Ovary (tissue), 9 donors: Measurements from ENCODE around the gene HOXC9. TPM values are rescaled to one million over a fixed set of nuclear protein-coding genes. Genes with fewer than 3 reads are reported as not detected.

ENCODE experiments used
- DNase-seq, 5 donors: peaks; one replicate each; pipeline ENCODE4 v3.0.0-alpha.2; 2019 to 2020
- H3K27ac ChIP-seq, 2 donors: fragments of 200-600 bp; one replicate each; pipeline versions ENCODE4 v1.5.1 to v1.8.0; 2019 to 2022
- H3K27me3 ChIP-seq: fragments of 200-600 bp; one replicate; pipeline ENCODE4 v1.8.0; 2022
- H3K36me3 ChIP-seq: fragments of 200-600 bp; sonication (generic); one replicate; pipeline ENCODE4 v1.5.1; 2019
- H3K4me1 ChIP-seq: one replicate; pipeline ENCODE4 v1.8.1; 2013; ENCODE audit warnings: mild to moderate bottlenecking, moderate library complexity; ENCODE audit not compliant: insufficient read depth
- H3K4me3 ChIP-seq: fragments of 200-600 bp; sonication (generic); one replicate; pipeline ENCODE4 v1.5.1; 2017
- H3K9me3 ChIP-seq, 2 donors: fragments of 200-600 bp in 1 of 2; sonication (generic) in 1 of 2; one replicate each; pipeline versions ENCODE4 v1.5.1 to v1.8.1; 2013 to 2019; ENCODE audit warnings: mild to moderate bottlenecking in 1 of 2, moderate library complexity in 1 of 2
- EP300 ChIP-seq: sonication (generic); formaldehyde crosslinking; IDR thresholded peaks from one replicate; pipeline ENCODE4 v1.6.1; 2017; ENCODE audit warnings: antibody characterized with exemption
- POLR2A ChIP-seq: fragments of 450-650 bp; IDR thresholded peaks from one replicate; pipeline ENCODE4 v1.6.1; 2017; ENCODE audit warnings: antibody characterized with exemption, mild to moderate bottlenecking, moderate library complexity
- WGBS, 3 donors: extraction: QIAGEN DNeasy Blood & Tissue Kit in 1 of 3; methylation state at CpG; one replicate each; pipeline versions ENCODE4 v1.1.5 to v1.1.7; 2013 to 2017; 5-methylcytosine and 5-hydroxymethylcytosine counted together
- intact Hi-C, 4 donors: fragments of 100-400 bp; cut with DNase I; formaldehyde crosslinking; loops; one replicate each; pipeline versions ENCODE4 v1.11.0 to v1.15.1; 2022 to 2023
- polyA plus RNA-seq, 2 donors: library from polyadenylated mRNA; stranded (reverse); fragments of 200-250 nt in 1 of 2; fragments of 350-450 nt in 1 of 2; fragmentation: Illumina TruSeq in 1 of 2; extraction: RNeasy Lipid Tissue Mini Kit (QIAGEN cat#74804) in 1 of 2; gene quantifications; one replicate each; pipeline ENCODE4 v1.2.3, GENCODE V29; 2013 to 2014
- total RNA-seq, 7 donors: library from RNA; depleted of rRNA in 2 of 7; stranded (reverse); fragments of >200 nt in 2 of 7; fragmentation: NEBNext Ultra II Directional in 3 of 7; extraction: Animal tissue kit (Norgen Biotek cat#: 25700) in 3 of 7; gene quantifications; one replicate each; pipeline versions ENCODE4 v1.1.0 to v1.2.4, GENCODE V29; 2016 to 2023
- TF ChIP-seq, protein P1 (sequence below), 3 donors: fragments of 450-650 bp in 2 of 3; fragments of 200-600 bp in 1 of 3; IDR thresholded peaks; one replicate each; pipeline versions ENCODE4 v1.5.1 to v1.8.0; 2016 to 2022; ENCODE audit warnings: antibody characterized with exemption in 3 of 3, mild to moderate bottlenecking in 1 of 3
- donor health status: DM: no; HTN: no; CAD: no; lungs with moderate emphysema.
- donor health status: DM: no; HTN: no; CAD: no.
- donor health status: Bipolar disorder and iron deficiency.
- donor health status: DM: yes; HTN: yes; CAD: no.
- donor health status: DM: no; HTN: no; CAD: no.
- donor health status: DM: yes; HTN: yes; CAD: no.

The HOXC9 gene
- total and polyA plus RNA-seq, 9 donors: 0.26 to 15.0 (median 1.9) TPM; not detected in 1

DNA sequence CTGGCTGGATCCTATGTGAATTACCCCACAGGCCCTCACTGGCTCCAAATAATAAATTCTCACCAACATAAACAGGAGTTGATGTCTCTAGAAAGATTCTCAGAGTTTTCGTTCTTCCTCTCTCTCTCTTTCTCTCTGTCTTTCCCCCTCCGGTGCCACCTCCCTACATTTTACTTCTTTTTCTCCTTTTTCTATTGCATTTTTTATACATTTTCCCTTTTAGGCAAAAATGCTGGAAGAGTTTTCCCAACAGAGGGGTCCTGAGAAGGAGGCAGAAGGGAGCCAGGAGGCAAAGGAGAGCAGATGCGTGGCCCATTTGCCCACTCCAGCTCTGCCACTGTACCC lies 27.5 kb downstream of the HOXC9 start:
- H3K27me3 ChIP-seq: no peaks in the 10 kb centered on the region
- no peaks in the 10 kb centered on the region for H3K36me3 ChIP-seq
- H3K4me1 ChIP-seq: peaks cover 19% of the 10 kb centered on the region
- no peak for DNase-seq
- intact Hi-C loops: loop anchor here in 1 of 4 donors (5.0 kb wide), 1 partner anchor 165 kb away; no protein-coding TSS in a partner anchor
- WGBS, 3 donors: 61 to 77% (median 72%) methylated on average over 3 of the region's 3 CpGs
- no peak overlapping the region for H3K4me3 ChIP-seq
- TF ChIP-seq EP300: no peak
- TF ChIP-seq, protein P1, sequence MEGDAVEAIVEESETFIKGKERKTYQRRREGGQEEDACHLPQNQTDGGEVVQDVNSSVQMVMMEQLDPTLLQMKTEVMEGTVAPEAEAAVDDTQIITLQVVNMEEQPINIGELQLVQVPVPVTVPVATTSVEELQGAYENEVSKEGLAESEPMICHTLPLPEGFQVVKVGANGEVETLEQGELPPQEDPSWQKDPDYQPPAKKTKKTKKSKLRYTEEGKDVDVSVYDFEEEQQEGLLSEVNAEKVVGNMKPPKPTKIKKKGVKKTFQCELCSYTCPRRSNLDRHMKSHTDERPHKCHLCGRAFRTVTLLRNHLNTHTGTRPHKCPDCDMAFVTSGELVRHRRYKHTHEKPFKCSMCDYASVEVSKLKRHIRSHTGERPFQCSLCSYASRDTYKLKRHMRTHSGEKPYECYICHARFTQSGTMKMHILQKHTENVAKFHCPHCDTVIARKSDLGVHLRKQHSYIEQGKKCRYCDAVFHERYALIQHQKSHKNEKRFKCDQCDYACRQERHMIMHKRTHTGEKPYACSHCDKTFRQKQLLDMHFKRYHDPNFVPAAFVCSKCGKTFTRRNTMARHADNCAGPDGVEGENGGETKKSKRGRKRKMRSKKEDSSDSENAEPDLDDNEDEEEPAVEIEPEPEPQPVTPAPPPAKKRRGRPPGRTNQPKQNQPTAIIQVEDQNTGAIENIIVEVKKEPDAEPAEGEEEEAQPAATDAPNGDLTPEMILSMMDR (IDR thresholded peaks at IDR 0.05): no peak
- TF ChIP-seq POLR2A: no peak
- peak overlapping the region in 1 of 2 donors; percentile 95 for H3K27ac ChIP-seq
- no peaks in the 10 kb centered on the region for H3K9me3 ChIP-seq

DNA sequence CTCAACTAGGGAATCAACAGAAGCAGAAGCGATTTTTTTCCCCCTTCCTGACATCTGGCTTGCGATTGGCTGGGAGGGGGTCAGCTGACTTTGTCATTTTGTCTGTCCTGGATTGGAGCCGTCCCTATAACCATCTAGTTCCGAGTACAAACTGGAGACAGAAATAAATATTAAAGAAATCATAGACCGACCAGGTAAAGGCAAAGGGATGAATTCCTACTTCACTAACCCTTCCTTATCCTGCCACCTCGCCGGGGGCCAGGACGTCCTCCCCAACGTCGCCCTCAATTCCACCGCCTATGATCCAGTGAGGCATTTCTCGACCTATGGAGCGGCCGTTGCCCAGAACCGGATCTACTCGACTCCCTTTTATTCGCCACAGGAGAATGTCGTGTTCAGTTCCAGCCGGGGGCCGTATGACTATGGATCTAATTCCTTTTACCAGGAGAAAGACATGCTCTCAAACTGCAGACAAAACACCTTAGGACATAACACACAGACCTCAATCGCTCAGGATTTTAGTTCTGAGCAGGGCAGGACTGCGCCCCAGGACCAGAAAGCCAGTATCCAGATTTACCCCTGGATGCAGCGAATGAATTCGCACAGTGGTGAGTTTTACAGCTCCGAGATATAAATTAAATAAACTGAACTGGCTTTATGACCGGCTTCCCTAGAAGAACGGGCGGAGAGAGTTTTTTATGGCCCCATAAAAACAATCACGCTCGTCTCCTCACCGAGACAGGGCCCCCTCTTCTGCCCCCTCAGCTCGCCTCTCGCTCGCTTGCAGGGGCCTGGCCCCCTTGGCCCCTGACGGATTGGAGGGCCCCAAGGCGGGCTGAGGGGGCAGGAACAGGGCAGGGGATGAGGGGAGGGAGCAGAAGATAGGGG lies 28.6 kb downstream of the HOXC9 start, which contains the start of gene HOXC6:
Gene HOXC6, plus strand, starts transcription at position 127 of the 888 bp plus-strand sequence. Its CDS starts 82 bp downstream, at position 209.
- Histone ChIP-seq H3K27ac (peak within 1 kb of the TSS; percentile 61 to 95), H3K36me3 (no peaks in the 10 kb centered on the region), H3K27me3 (no peaks in the 10 kb centered on the region), H3K4me3 (peak within 1 kb of the TSS; percentile 23), H3K9me3 (no peaks in the 10 kb centered on the region), H3K4me1 (peaks cover 15% of the 10 kb centered on the region)
- intact Hi-C loops: loop anchor here in 1 of 4 donors (5.0 kb wide), 1 partner anchor 164 kb away; no protein-coding TSS in a partner anchor
- TF ChIP-seq EP300: no peak
- TF ChIP-seq, protein P1 (IDR thresholded peaks at IDR 0.05): no peak
- no peak for TF ChIP-seq POLR2A
- peak; percentile 53 to 70 (median 68) for DNase-seq
- 21 to 47% (median 42%) methylated on average over 36 of the region's 36 CpGs for WGBS, 3 donors

DNA sequence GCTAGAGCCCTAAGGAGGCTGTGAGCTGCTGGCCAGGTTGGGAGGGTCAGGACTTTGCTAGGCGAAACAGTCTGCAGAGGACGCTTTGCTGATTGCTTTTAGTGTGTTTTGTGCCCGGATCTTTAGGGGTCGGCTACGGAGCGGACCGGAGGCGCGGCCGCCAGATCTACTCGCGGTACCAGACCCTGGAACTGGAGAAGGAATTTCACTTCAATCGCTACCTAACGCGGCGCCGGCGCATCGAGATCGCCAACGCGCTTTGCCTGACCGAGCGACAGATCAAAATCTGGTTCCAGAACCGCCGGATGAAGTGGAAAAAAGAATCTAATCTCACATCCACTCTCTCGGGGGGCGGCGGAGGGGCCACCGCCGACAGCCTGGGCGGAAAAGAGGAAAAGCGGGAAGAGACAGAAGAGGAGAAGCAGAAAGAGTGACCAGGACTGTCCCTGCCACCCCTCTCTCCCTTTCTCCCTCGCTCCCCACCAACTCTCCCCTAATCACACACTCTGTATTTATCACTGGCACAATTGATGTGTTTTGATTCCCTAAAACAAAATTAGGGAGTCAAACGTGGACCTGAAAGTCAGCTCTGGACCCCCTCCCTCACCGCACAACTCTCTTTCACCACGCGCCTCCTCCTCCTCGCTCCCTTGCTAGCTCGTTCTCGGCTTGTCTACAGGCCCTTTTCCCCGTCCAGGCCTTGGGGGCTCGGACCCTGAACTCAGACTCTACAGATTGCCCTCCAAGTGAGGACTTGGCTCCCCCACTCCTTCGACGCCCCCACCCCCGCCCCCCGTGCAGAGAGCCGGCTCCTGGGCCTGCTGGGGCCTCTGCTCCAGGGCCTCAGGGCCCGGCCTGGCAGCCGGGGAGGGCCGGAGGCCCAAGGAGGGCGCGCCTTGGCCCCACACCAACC lies 29.8 kb downstream of the HOXC9 start:
- peak overlapping the region; percentile 86 to 95 for H3K27ac ChIP-seq
- intact Hi-C loops: loop anchor here in 3 of 4 donors (5.0 to 10.0 kb wide), 3 partner anchors 95 to 163 kb away; no protein-coding TSS in a partner anchor
- H3K36me3 ChIP-seq: no peaks in the 10 kb centered on the region
- no peaks in the 10 kb centered on the region for H3K27me3 ChIP-seq
- peaks cover 12% of the 10 kb centered on the region for H3K4me1 ChIP-seq
- WGBS, 3 donors: 40 to 67% (median 53%) methylated on average over 53 of the region's 53 CpGs
- no peak for TF ChIP-seq EP300
- TF ChIP-seq, protein P1 (IDR thresholded peaks at IDR 0.05): no peak
- TF ChIP-seq POLR2A: no peak
- no peak overlapping the region for H3K4me3 ChIP-seq
- no peaks in the 10 kb centered on the region for H3K9me3 ChIP-seq
- peak in 4 of 5 donors; percentile 41 to 66 (median 62) for DNase-seq

DNA sequence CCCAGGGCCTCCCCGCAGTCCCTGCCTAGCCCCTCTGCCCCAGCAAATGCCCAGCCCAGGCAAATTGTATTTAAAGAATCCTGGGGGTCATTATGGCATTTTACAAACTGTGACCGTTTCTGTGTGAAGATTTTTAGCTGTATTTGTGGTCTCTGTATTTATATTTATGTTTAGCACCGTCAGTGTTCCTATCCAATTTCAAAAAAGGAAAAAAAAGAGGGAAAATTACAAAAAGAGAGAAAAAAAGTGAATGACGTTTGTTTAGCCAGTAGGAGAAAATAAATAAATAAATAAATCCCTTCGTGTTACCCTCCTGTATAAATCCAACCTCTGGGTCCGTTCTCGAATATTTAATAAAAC lies 30.5 kb downstream of the HOXC9 start:
- intact Hi-C loops: loop anchor here in 2 of 4 donors (5.0 to 10.0 kb wide), 2 partner anchors 94 to 97 kb away; no protein-coding TSS in a partner anchor
- H3K4me1 ChIP-seq: peaks cover 10% of the 10 kb centered on the region
- H3K9me3 ChIP-seq: no peaks in the 10 kb centered on the region
- TF ChIP-seq, protein P1 (IDR thresholded peaks at IDR 0.05): no peak
- TF ChIP-seq POLR2A: no peak
- no peak for TF ChIP-seq EP300
- peak overlapping the region; percentile 86 to 95 for H3K27ac ChIP-seq
- H3K36me3 ChIP-seq: no peaks in the 10 kb centered on the region
- H3K4me3 ChIP-seq: no peak overlapping the region
- DNase-seq: no peak
- no peaks in the 10 kb centered on the region for H3K27me3 ChIP-seq
- WGBS, 3 donors: 14 to 40% (median 28%) methylated on average over 7 of the region's 7 CpGs
